RWPE1 (cell line): ENCODE results near the gene TALDO1.
A peak's percentile ranks its signal among the peaks of the same experiment; 100 is the strongest.

Experiments
- CTCF ChIA-PET: fragments of 350-600 bp; sonication (Branson Sonifier 250); formaldehyde crosslinking; extraction: SDS; loops from one replicate; lab custom pipeline; 2021; lab: Yijun Ruan, JAX
- POLR2A ChIA-PET: fragments of 400-600 bp; formaldehyde crosslinking; extraction: SDS; loops from one replicate; lab custom pipeline; 2020; ENCODE audit warnings: antibody characterized with exemption; ENCODE audit not compliant: low non-redundant PET; lab: Yijun Ruan, JAX
- DNase-seq: peaks from one replicate; pipeline ENCODE4 v3.0.0; 2012; ENCODE audit warnings: low spot score
- H3K27ac ChIP-seq: fragments of 450-650 bp; 2 replicates; pipeline ENCODE4 v1.5.1; 2017
- TF ChIP-seq, protein P1 (sequence below): fragments of 450-650 bp; conservative IDR thresholded peaks from 2 replicates; pipeline ENCODE4 v1.5.1; 2017; ENCODE audit warnings: low read depth, mild to moderate bottlenecking

TALDO1 gene

DNA sequence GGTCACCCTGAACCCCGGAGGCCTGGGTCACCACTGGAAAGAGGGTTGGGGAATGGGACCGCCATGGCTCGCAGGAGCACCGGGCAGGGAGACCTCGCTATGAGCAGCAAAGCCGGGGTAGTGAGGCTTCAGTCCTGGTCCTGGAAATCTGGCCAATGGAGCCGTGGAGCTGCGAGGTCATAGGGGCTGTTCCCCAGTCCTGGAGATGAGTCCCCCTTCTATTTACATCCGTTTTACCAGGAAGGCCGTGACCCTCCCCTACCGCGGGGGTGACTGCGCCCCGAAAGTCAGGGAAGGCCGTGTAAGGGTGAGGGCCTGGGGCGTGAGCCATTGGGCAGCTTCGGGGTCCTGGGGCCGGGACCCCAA, 57.3 kb downstream of the TALDO1 start:
- ChIA-PET POLR2A (interaction anchor here (0.5 to 1.1 kb wide), 2 partner anchors 17 to 20 kb away, joined by 3 to 6 read pairs; no protein-coding TSS in a partner anchor), CTCF (no interaction called here)
- no peak for DNase-seq
- TF ChIP-seq, protein P1, sequence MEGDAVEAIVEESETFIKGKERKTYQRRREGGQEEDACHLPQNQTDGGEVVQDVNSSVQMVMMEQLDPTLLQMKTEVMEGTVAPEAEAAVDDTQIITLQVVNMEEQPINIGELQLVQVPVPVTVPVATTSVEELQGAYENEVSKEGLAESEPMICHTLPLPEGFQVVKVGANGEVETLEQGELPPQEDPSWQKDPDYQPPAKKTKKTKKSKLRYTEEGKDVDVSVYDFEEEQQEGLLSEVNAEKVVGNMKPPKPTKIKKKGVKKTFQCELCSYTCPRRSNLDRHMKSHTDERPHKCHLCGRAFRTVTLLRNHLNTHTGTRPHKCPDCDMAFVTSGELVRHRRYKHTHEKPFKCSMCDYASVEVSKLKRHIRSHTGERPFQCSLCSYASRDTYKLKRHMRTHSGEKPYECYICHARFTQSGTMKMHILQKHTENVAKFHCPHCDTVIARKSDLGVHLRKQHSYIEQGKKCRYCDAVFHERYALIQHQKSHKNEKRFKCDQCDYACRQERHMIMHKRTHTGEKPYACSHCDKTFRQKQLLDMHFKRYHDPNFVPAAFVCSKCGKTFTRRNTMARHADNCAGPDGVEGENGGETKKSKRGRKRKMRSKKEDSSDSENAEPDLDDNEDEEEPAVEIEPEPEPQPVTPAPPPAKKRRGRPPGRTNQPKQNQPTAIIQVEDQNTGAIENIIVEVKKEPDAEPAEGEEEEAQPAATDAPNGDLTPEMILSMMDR = no peak
- H3K27ac ChIP-seq = peak overlapping the region; percentile 97

DNA sequence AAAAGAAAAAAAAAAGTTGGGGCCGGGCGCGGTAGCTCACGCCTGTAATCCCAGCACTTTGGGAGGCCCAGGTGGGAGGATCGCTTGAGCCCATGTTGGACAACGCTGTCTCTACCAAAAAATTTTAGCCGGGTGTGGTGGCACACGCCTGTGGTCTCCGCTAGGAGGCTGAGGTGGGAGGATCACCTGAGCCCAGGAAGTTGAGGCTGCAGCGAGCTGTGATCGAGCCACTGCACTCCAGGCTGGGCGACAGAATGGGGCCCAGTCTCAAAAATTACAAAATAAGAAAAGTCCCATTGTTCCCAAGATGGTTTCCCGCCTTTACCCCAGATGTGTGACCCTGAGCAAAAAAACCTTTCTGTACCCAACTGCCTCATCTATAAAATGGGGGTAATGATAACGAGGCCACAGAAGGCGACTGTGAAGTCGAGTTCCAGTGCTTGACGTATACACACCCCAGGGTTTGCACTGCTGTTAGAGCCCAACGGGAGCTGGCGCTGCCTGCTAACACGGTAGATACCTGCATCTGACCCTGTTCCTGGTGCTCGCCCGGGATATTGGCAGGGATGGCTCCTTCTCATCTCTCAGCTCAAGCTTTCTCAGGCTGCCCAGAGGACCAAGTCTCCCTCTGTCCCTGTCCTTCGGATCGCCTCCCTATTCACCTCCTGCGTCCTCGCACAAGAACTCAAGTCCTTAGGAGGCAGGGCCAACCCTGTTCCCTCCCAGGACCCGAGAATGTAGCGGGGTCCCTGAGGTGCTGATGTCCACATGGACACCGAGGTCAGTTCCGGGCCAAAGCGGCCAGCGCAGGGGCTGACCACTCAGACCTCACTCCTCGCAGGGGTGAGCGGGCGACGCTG, 61.4 kb downstream of the TALDO1 start:
- no peak for DNase-seq
- peak overlapping the region; percentile 97 for H3K27ac ChIP-seq
- POLR2A ChIA-PET = interaction anchor here (0.7 to 1.4 kb wide), 2 partner anchors 11 to 242 kb away, joined by 3 to 7 read pairs; partner anchors contain the start of gene PNPLA2
- CTCF ChIA-PET = no interaction called here
- TF ChIP-seq, protein P1 = no peak

DNA sequence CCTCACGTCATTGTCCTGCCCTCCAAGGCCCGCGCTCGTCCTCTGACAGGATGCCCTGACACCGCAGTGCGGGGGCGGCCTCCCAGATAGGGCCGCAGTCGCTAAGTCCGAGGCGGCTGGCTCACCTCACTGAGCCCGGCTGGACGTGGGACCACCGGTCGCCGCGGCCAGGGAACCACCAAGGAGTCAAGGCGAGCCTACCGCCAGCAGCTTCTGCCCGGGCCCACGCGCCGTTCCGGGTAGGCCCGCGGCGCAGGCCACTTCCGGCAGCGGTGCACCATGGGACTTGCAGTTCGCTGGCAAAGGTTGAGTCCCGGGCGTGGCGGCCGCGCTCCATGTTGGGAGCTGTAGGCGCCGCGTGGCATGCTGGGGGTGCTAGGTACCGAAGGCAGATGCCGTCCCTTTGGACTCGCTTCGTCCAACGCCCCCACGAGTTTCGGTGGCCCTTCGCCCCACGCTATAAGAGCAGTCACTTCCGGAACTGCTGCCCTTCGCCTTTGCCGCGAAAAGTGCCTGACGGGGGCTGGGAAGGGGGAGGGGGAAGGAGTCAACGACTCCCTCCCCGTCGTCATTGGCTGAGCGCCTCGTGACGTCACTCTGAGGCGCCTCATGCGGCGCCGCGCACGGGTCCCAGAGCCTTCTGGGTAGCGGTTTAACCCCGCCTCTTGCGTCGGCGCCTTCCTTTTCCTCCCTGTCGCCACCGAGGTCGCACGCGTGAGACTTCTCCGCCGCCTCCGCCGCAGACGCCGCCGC, 62.2 kb downstream of the TALDO1 start, which contains the start of gene RPLP2:
Gene RPLP2 (plus strand): TSS at position 681 of the 753 bp plus-strand sequence. CDS start 268 bp downstream, outside the sequence.
- DNase-seq = peak; percentile 93
- ChIA-PET POLR2A (interaction anchor here (0.8 to 1.4 kb wide), 2 partner anchors 10 to 112 kb away, joined by 4 to 7 read pairs; partner anchors contain the start of gene PNPLA2), CTCF (no interaction called here)
- TF ChIP-seq, protein P1 = no peak
- peak within 1 kb of the TSS; percentile 97 for H3K27ac ChIP-seq

DNA sequence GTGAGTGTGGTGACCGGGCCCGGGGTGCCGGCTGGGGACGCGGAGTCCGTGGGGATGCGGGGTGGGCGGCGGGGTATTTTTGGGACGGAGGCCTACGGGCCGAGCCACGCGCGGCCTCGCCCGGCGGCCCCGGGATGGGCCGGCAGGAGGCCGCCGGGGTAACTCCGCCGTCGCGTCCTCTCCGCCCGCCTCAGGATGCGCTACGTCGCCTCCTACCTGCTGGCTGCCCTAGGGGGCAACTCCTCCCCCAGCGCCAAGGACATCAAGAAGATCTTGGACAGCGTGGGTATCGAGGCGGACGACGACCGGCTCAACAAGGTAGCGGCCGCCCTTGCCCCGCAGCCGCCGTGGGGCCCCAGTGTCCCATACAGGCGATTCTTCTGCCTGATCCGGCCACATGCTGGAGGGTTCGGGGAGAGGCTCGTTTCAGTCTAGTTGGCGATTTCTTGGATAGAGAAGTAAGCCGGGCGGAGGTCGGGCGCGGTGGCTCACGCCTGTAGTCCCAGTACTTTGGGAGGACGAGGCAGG, 62.8 kb downstream of the TALDO1 start:
- H3K27ac ChIP-seq = peak overlapping the region; percentile 97
- TF ChIP-seq, protein P1 = no peak
- ChIA-PET CTCF (no interaction called here), POLR2A (interaction anchor here (0.8 to 1.4 kb wide), 2 partner anchors 9 to 113 kb away, joined by 4 to 7 read pairs; partner anchors contain the start of gene PNPLA2)
- DNase-seq = no peak

DNA sequence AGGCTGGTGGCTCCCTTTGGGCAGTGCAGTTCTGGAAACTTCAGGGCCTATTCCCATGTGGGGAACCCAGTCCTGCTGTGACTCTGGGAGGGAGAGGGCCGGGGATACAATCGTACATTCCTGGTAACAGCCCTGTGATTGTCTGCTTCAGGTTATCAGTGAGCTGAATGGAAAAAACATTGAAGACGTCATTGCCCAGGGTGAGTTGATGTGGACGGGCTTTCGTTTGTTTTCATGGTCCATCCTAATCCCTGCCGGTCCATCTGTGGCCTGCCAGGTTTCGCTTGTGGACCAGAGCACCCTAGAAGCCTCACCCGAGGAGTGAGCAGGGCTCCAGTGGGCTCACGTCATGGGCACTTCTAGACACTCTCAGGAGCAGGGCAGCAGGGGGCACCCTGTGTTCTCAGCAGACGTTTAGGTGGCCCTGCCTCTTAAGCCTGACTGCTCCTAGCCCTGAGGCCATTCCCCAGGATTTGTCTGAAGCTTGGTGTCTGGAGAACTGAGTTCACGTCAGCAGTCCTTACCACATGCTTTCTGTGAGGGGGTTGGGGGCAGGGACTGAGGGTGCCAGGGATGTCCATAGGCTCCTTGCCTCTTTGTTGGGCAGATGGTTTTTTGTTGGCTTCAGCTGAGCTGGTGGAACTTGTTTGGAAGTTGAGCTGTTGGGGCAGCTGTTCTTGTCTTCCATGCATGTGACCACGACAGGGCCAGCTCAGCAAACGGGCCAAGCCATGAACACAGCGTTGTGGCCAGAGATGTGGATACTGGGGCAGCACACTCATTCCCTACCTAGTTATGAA, 64.4 kb downstream of the TALDO1 start:
- TF ChIP-seq, protein P1 = no peak
- CTCF ChIA-PET = interaction anchor here (0.6 kb wide), 1 partner anchor 48 kb away, joined by 7 read pairs; no protein-coding TSS in a partner anchor
- POLR2A ChIA-PET = interaction anchor here (0.6 to 1.1 kb wide), 3 partner anchors 11 to 29 kb away, joined by 3 to 8 read pairs (median 4); no protein-coding TSS in a partner anchor
- peak overlapping the region; percentile 97 for H3K27ac ChIP-seq
- DNase-seq = no peak
